WI38 (cell line): ENCODE results near the gene NAPSA.
"Not testable (repeated sequence)": the region's sequence is repeated elsewhere in the genome, so short reads cannot be mapped to it uniquely, and the experiment has no call there.

Source experiments
- H3K4me3 ChIP-seq: 2 replicates; pipeline ENCODE4 v1.5.1; 2011; ENCODE audit warnings: low read depth, mild to moderate bottlenecking, control low read depth, low read length
- TF ChIP-seq, protein P1 (sequence below): IDR thresholded peaks from 2 replicates; pipeline ENCODE4 v1.5.1; 2012; ENCODE audit warnings: low read depth, mild to moderate bottlenecking, control low read depth, low read length

NAPSA gene

DNA sequence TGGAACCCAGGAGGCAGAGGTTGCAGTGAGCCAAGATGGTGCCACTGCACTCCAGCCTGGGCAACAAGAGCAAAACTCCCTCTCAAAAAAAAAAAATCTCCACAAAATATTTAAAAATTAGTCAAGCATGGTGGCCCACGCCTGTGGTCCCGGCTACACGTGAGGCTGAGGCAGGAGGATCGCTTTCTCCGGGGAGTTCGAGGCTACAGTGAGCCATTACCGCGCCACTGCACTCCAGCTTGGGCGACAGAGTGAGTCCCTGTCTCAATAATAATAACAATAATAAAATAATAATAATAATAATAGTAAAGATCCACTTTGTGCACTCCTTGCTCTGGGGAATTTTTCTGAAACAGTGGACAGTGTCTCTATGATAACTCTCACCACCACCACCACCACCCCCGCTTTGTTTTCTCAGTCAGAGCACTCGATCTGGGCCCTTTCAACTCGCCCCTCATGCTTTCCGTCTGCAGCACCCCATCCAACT, 8.7 kb downstream of the NAPSA start:
- H3K4me3 ChIP-seq, result no peak overlapping the region

DNA sequence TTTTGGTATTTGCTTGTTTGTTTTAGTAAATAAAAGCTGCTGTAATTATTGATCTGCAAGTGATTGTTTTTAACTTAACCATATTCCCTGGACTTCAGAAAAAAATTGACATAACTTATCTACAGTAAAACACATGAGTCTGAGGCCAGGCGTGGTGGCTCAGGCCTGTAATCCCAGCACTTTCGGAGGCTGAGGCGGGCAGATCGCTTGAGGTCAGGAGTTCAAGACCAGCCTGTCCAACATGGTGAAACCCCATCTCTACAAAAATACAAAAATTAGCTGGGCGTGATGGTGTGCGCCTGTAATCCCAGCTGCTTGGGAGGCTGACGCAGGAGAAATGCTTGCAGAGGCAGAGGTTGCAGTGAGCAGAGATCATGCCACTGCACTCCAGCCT, 12.0 kb downstream of the NAPSA start:
- H3K4me3 ChIP-seq, result not testable (repeated sequence)

More for the DNA sequence above, 8.7 kb downstream of the NAPSA start:
- TF ChIP-seq, protein P1, sequence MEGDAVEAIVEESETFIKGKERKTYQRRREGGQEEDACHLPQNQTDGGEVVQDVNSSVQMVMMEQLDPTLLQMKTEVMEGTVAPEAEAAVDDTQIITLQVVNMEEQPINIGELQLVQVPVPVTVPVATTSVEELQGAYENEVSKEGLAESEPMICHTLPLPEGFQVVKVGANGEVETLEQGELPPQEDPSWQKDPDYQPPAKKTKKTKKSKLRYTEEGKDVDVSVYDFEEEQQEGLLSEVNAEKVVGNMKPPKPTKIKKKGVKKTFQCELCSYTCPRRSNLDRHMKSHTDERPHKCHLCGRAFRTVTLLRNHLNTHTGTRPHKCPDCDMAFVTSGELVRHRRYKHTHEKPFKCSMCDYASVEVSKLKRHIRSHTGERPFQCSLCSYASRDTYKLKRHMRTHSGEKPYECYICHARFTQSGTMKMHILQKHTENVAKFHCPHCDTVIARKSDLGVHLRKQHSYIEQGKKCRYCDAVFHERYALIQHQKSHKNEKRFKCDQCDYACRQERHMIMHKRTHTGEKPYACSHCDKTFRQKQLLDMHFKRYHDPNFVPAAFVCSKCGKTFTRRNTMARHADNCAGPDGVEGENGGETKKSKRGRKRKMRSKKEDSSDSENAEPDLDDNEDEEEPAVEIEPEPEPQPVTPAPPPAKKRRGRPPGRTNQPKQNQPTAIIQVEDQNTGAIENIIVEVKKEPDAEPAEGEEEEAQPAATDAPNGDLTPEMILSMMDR, result no peak

DNA sequence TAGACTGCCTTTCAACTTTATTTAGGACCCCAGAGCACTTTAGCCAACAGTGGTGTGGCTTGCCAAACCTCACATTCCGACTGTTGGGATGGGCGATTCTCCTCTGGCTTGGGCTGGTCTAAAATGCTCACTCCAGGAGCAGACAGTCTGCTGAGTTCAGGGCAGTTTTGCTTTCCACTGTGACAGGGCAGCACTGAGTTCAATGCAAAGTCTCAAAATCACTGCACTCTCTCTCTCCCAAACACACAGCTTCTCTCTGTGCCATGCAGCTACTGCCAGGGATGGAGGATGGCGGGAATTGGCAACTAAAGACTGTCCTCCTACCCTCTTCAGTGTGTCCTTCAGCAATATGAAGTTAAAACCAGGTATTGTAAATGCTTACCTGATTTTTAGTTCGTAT, 13.2 kb downstream of the NAPSA start:
- H3K4me3 ChIP-seq, result no peak overlapping the region
- TF ChIP-seq, protein P1, result no peak

DNA sequence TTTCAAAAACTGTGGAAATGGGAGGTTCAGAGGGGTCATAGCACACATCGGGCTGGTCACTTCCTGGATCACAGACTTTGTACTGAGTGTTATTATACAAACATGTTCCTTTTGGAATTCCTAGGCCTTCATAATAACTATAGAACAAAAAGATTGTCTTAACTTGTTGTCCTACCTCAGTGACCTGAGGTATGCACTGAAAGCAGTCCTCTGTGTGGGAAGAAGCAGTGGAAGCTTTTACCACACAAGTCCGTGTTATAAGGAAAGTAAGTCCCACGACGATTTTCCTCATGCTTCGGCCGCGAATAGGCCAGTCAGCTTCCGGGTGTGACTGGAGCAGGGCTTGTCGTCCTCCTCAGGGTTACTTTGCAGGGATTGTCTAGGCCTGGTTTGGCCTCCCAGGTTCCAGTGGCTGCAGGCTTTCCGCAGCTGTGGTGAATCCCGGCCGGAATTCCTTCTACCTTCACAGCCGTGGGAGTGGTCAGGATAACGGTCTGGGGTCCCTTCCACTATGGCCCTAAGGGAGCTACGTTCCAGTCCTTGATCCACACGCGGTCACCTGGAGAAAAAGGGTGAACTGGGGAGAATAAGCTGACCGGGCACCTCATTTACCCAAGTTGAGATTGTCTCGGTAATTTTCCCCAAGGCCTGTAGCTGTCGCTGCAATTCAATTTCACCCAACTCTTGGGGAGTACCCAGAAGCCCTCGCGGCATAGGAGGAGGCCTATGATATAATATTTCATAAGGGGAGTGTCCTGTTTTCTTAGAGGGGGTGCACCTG, 16.0 kb downstream of the NAPSA start:
- no peak overlapping the region for H3K4me3 ChIP-seq
- TF ChIP-seq, protein P1, result no peak

DNA sequence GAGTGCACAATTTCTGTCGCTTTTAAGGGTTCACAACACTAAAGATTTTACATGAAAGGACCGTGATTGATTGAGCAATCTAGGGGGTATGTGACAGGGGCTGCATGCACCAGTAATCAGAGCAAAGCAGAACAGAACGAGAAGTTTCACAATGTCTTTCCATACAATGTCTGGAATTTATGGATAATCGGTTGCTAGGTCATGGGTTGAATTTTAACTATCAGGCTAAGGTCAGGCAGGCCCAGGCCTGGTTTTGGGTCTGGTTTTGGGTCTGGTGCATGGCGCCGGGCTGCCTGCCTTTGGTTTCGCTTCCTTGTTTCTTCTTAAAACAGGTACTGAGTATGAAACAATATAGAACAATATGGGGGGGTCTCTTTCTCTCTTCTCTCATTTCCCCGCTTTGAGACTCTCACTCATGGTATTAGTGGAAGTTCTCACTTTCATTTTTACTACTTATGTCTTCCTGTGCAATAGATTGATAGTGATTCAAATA, 18.3 kb downstream of the NAPSA start:
- not testable (repeated sequence) for H3K4me3 ChIP-seq

DNA sequence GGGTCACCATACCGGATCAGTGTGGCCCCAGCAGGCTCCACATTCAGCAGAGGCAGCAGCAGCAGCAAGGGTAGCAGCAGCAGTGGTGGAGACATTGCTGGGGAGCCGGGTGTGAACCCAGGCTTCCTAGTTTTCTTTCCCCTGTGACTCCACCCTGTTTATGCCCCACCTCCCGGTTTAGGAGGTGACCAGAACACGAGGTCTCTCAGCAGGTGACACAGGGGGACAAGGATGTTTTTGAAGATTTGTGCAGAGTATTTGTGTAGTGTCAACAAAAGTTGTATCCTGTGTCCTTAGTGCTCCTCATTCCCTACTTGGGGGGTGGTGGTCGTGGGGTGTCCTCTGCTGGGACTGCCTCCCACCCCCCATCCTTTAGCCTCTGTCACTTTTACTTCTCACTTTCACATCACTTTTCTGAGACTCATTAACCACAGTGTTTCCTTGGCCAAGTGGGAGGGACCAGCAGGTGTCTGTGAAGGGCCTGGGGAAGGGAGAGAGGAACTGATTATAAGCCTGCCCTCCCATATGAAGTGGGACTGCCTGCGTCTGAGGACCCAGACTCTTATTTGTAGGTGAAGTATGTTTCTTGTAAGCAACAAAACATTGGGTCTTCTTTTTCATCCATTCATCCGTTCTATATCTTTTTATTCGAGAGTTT, 20.6 kb downstream of the NAPSA start:
- TF ChIP-seq, protein P1, result no peak
- no peak overlapping the region for H3K4me3 ChIP-seq

DNA sequence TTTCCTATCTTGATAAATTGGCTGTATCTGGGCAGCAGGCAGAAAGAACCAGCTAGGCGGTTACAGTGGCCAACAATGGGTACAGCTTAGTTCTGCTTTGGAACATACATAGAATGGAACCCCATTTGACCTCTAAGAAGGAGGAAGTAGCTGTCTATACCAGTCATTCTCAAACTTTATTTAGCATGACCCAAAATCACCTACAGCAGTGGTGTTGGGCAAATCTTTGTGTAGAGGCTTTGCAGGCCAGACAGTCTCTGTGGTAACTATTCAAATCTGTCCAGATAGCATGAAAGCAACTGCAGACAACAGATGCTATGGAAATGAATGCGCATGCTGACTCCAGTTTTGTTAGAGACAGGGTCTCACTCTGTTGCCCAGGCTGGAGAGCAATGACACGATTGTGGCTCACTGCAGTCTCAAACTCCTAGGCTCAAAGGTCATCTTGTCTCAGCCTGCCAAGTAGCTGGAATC, 24.3 kb downstream of the NAPSA start:
- H3K4me3 ChIP-seq, result no peak overlapping the region
- TF ChIP-seq, protein P1, result no peak

DNA sequence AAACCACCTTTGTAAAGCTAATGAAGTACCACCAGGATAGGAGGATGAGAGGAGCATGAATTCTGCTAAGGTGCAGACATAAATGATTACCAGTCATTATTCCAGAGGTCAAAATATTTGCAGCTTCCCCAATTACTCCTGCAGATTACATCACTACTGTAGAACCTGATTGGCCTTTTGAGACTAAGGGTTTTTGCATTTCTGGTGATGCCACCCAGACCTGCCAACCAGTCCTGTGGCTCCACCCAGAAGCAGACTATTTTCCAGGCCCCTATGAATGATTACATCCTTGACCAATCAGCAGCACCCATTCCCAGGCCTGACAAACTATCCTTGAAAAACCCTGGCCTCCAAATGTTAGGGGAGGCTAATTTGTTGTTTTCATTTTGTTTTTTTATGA, 25.1 kb downstream of the NAPSA start:
- no peak overlapping the region for H3K4me3 ChIP-seq
- TF ChIP-seq, protein P1, result no peak

DNA sequence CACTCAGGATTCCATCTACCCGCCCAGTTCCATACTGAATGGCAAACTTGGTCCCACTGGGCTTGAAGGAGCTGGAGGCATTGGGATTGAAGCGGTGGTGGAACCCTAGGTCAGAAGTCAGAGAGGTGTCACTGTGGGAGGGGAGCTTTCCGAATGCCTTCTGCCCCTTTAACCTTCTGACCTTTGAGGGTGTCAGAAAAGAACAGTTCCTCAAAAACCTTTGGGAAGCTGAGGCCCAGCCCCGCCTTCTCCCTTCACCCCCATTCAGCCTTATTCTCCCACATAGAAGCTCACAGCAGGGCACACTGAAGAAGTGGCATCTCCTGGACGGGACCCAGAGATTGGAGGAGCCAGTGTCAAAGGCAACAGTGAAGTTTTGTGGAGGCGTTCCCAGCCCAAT, 28.4 kb downstream of the NAPSA start:
- not testable (repeated sequence) for H3K4me3 ChIP-seq
